ENCODE measurements around the gene KIF9. TPM values are rescaled to one million over a fixed set of nuclear protein-coding genes. Genes with fewer than 3 reads are reported as not detected.
"Not testable (repeated sequence)": the region's sequence is repeated elsewhere in the genome, so short reads cannot be mapped to it uniquely, and the experiment has no call there.

KIF9 gene
- total RNA-seq, 1 experiment from 2014 or later = 5.8 TPM

DNA sequence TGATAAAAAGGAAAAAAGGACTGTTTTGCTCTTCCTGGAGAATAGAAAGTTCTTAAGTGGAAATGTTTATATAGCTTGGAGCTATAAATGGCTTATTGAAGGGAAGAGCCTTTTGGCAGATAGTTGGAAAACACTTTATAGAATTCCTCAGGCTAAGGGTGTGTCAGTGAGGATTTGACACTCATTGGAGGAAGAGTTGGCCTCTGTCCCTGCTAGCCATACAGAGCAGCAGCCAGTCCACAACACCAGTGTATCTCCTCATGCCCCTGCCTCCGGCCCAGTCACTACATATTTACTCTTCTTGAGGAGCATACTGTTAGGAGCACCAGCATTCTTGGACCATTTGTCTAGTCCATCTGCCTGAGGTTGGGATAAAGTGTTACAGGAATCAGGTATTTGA lies 36.3 kb upstream of the KIF9 start:
- no peak for DNase-seq (ENCODE audit: low spot score)
- Mint-ChIP-seq H3K27me3 (ENCODE audit: low read depth) (no peaks in the 10 kb centered on the region), H3K36me3 (peaks cover 19% of the 10 kb centered on the region), H3K9me3 (no peaks in the 10 kb centered on the region), H3K27ac (no peak overlapping the region), H3K4me1 (peaks cover 8% of the 10 kb centered on the region), H3K4me3 (no peak overlapping the region)
- ChIA-PET POLR2A (no interaction called here), CTCF (no interaction called here)
- TF ChIP-seq NFYB (CRISPR knock-in tag; conservative IDR thresholded peaks at IDR 0.05; ENCODE audit: low read depth) = no peak
- TF ChIP-seq, protein P1, sequence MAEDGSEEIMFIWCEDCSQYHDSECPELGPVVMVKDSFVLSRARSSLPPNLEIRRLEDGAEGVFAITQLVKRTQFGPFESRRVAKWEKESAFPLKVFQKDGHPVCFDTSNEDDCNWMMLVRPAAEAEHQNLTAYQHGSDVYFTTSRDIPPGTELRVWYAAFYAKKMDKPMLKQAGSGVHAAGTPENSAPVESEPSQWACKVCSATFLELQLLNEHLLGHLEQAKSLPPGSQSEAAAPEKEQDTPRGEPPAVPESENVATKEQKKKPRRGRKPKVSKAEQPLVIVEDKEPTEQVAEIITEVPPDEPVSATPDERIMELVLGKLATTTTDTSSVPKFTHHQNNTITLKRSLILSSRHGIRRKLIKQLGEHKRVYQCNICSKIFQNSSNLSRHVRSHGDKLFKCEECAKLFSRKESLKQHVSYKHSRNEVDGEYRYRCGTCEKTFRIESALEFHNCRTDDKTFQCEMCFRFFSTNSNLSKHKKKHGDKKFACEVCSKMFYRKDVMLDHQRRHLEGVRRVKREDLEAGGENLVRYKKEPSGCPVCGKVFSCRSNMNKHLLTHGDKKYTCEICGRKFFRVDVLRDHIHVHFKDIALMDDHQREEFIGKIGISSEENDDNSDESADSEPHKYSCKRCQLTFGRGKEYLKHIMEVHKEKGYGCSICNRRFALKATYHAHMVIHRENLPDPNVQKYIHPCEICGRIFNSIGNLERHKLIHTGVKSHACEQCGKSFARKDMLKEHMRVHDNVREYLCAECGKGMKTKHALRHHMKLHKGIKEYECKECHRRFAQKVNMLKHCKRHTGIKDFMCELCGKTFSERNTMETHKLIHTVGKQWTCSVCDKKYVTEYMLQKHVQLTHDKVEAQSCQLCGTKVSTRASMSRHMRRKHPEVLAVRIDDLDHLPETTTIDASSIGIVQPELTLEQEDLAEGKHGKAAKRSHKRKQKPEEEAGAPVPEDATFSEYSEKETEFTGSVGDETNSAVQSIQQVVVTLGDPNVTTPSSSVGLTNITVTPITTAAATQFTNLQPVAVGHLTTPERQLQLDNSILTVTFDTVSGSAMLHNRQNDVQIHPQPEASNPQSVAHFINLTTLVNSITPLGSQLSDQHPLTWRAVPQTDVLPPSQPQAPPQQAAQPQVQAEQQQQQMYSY (CRISPR knock-in tag; IDR thresholded peaks at IDR 0.05) = no peak
- TF ChIP-seq MXD4 (CRISPR knock-in tag; IDR thresholded peaks at IDR 0.05; ENCODE audit: borderline replicate concordance) = no peak
- TF ChIP-seq, protein P2, sequence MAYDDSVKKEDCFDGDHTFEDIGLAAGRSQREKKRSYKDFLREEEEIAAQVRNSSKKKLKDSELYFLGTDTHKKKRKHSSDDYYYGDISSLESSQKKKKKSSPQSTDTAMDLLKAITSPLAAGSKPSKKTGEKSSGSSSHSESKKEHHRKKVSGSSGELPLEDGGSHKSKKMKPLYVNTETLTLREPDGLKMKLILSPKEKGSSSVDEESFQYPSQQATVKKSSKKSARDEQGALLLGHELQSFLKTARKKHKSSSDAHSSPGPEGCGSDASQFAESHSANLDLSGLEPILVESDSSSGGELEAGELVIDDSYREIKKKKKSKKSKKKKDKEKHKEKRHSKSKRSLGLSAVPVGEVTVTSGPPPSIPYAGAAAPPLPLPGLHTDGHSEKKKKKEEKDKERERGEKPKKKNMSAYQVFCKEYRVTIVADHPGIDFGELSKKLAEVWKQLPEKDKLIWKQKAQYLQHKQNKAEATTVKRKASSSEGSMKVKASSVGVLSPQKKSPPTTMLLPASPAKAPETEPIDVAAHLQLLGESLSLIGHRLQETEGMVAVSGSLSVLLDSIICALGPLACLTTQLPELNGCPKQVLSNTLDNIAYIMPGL (CRISPR knock-in tag; IDR thresholded peaks at IDR 0.05) = no peak
- TF ChIP-seq ZNF219 (CRISPR knock-in tag; IDR thresholded peaks at IDR 0.05; ENCODE audit: borderline replicate concordance) = no peak
- TF ChIP-seq ETV6 (CRISPR knock-in tag; IDR thresholded peaks at IDR 0.05) = no peak
- no peak for TF ChIP-seq RORB (CRISPR knock-in tag; IDR thresholded peaks at IDR 0.05)
- no peak for TF ChIP-seq NR2C2 (CRISPR knock-in tag; IDR thresholded peaks at IDR 0.05)
- no peak for TF ChIP-seq FOXK1 (CRISPR knock-in tag; IDR thresholded peaks at IDR 0.05)
- no peak for TF ChIP-seq EMX1 (CRISPR knock-in tag; IDR thresholded peaks at IDR 0.05)
- no peak for TF ChIP-seq ZNF416 (CRISPR knock-in tag; IDR thresholded peaks at IDR 0.05)
- TF ChIP-seq ZNF232 (CRISPR knock-in tag; IDR thresholded peaks at IDR 0.05) = no peak
- TF ChIP-seq, protein P3, sequence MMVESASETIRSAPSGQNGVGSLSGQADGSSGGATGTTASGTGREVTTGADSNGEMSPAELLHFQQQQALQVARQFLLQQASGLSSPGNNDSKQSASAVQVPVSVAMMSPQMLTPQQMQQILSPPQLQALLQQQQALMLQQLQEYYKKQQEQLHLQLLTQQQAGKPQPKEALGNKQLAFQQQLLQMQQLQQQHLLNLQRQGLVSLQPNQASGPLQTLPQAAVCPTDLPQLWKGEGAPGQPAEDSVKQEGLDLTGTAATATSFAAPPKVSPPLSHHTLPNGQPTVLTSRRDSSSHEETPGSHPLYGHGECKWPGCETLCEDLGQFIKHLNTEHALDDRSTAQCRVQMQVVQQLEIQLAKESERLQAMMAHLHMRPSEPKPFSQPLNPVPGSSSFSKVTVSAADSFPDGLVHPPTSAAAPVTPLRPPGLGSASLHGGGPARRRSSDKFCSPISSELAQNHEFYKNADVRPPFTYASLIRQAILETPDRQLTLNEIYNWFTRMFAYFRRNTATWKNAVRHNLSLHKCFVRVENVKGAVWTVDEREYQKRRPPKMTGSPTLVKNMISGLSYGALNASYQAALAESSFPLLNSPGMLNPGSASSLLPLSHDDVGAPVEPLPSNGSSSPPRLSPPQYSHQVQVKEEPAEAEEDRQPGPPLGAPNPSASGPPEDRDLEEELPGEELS (CRISPR knock-in tag; IDR thresholded peaks at IDR 0.05) = no peak
- no peak for TF ChIP-seq ZNF263 (CRISPR knock-in tag; IDR thresholded peaks at IDR 0.05; ENCODE audit: low read depth)
- no peak for TF ChIP-seq SMAD3 (CRISPR knock-in tag; IDR thresholded peaks at IDR 0.05; ENCODE audit: borderline replicate concordance)
- ATAC-seq = no peak

DNA sequence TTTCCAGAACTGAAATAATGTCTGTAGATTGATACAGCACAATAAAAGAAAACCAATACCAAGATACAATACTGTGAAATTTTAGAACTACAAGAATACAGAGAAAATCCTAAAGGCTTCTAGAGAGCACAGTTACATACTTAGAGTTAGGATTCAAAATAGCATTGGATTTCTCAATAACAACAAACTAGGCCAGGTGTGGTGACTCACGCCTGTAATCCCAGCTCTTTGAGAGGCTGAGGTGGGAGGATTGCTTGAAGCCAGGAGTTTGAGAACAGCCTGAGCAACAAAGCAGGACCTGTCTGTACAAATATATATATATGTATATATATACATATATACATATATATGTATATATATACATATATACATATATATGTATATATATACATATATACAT lies 33.6 kb upstream of the KIF9 start:
- CTCF ChIA-PET; H3K9me3 Mint-ChIP-seq; H3K4me1 Mint-ChIP-seq; H3K27ac Mint-ChIP-seq; H3K27me3 Mint-ChIP-seq (ENCODE audit: low read depth); POLR2A ChIA-PET; H3K36me3 Mint-ChIP-seq; H3K4me3 Mint-ChIP-seq; DNase-seq (ENCODE audit: low spot score); ATAC-seq: not testable (repeated sequence)

DNA sequence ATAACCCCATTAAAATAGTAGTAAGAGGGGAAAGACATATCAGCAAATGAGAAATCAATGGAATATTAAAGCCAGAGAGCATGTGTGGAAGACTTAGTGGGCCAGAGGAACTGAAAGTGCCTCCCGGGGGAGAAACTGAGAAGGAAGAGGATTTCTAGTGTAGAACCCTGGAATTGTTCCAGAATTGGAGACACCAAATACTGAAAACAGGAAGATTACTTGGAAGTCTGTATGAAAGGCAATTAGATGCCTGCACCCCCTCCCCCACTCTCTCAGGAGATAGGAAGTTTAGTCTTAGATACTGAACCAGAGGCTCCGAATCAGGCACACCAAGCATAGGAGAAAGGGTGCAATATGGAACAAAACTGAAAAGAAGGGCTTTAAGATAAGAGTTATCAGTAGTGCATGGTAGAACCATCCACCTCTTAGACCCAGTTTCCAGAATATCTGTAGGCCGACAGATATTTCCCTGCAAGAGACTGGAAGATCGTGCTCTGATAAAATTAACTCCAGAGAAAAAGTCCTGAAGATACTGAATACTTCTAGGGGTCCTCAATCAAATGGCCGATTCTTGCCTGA lies 32.6 kb upstream of the KIF9 start:
- CTCF ChIA-PET = interaction anchor here (1.5 to 1.7 kb wide), 2 partner anchors 9 to 65 kb away, joined by 3 to 10 read pairs; no protein-coding TSS in a partner anchor
- Mint-ChIP-seq H3K36me3 (peaks cover 9% of the 10 kb centered on the region), H3K4me3 (no peak overlapping the region), H3K4me1 (peaks cover 8% of the 10 kb centered on the region), H3K27me3 (ENCODE audit: low read depth) (no peaks in the 10 kb centered on the region), H3K9me3 (peaks cover 6% of the 10 kb centered on the region), H3K27ac (peak overlapping the region; percentile 40; the same call in 1 of the 2 replicates)
- DNase-seq (ENCODE audit: low spot score) (no peak), ATAC-seq (no peak)
- POLR2A ChIA-PET = no interaction called here
- TF ChIP-seq HMGA2 (CRISPR knock-in tag; IDR thresholded peaks at IDR 0.05) (no peak), OVOL2 (CRISPR knock-in tag; IDR thresholded peaks at IDR 0.05; ENCODE audit: borderline replicate concordance) (no peak), ZBTB21 (CRISPR knock-in tag; IDR thresholded peaks at IDR 0.05; ENCODE audit: borderline replicate concordance) (no peak)
- TF ChIP-seq, protein P2 (CRISPR knock-in tag; IDR thresholded peaks at IDR 0.05) = no peak
- TF ChIP-seq, protein P4, sequence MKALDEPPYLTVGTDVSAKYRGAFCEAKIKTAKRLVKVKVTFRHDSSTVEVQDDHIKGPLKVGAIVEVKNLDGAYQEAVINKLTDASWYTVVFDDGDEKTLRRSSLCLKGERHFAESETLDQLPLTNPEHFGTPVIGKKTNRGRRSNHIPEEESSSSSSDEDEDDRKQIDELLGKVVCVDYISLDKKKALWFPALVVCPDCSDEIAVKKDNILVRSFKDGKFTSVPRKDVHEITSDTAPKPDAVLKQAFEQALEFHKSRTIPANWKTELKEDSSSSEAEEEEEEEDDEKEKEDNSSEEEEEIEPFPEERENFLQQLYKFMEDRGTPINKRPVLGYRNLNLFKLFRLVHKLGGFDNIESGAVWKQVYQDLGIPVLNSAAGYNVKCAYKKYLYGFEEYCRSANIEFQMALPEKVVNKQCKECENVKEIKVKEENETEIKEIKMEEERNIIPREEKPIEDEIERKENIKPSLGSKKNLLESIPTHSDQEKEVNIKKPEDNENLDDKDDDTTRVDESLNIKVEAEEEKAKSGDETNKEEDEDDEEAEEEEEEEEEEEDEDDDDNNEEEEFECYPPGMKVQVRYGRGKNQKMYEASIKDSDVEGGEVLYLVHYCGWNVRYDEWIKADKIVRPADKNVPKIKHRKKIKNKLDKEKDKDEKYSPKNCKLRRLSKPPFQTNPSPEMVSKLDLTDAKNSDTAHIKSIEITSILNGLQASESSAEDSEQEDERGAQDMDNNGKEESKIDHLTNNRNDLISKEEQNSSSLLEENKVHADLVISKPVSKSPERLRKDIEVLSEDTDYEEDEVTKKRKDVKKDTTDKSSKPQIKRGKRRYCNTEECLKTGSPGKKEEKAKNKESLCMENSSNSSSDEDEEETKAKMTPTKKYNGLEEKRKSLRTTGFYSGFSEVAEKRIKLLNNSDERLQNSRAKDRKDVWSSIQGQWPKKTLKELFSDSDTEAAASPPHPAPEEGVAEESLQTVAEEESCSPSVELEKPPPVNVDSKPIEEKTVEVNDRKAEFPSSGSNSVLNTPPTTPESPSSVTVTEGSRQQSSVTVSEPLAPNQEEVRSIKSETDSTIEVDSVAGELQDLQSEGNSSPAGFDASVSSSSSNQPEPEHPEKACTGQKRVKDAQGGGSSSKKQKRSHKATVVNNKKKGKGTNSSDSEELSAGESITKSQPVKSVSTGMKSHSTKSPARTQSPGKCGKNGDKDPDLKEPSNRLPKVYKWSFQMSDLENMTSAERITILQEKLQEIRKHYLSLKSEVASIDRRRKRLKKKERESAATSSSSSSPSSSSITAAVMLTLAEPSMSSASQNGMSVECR (CRISPR knock-in tag; IDR thresholded peaks at IDR 0.05; ENCODE audit: borderline replicate concordance) = no peak
